GM12878 (cell line): ENCODE measurements around the gene PRRG4. TPM values are rescaled to one million over a fixed set of nuclear protein-coding genes. Genes with fewer than 3 reads are reported as not detected.
A peak's percentile ranks its signal among the peaks of the same experiment; 100 is the strongest.

Source experiments
- ATAC-seq: fragments of 200-7000 bp; cut with Tn5 transposase; 3 replicates; pipeline ENCODE4 v1.9.1; 2020; ENCODE audit warnings: mild to moderate bottlenecking, moderate library complexity
- BruUV-seq: library from RNA; stranded (reverse); fragments of 400-500 nt; replicated peaks from 2 replicates; lab custom pipeline; 2021; lab: Mats Ljungman, UMichigan
- CTCF ChIA-PET: fragments of 300-600 bp; sonication (Branson Sonifier 250); formaldehyde crosslinking; extraction: SDS; loops from one replicate; lab custom pipeline; 2021; ENCODE audit warnings: inconsistent platforms; lab: Yijun Ruan, JAX
- POLR2A ChIA-PET: fragments of 350-600 bp; formaldehyde crosslinking; extraction: SDS; loops from one replicate; lab custom pipeline; 2021; ENCODE audit warnings: inconsistent platforms; lab: Charles Lee
- RAD21 ChIA-PET: fragments of 300-600 bp; sonication (Branson Sonifier 250); formaldehyde crosslinking; loops from one replicate; lab custom pipeline; 2023; ENCODE audit warnings: antibody characterized with exemption; ENCODE audit not compliant: unreplicated experiment; lab: Charles Lee
- SMC1A ChIA-PET: fragments of 300-600 bp; sonication (Branson Sonifier 250); formaldehyde crosslinking; loops from one replicate; lab custom pipeline; 2023; ENCODE audit not compliant: unreplicated experiment, uncharacterized antibody; lab: Charles Lee
- DNase-seq: peaks from one replicate; pipeline ENCODE4 v3.0.0-alpha.2; 2011; ENCODE audit warnings: low read depth, low spot score
- FAIRE-seq: peaks from 3 replicates; lab custom pipeline; 2011; peaks lifted over from hg19 to GRCh38; lab: Jason Lieb, UNC
- H2AFZ ChIP-seq: 2 replicates; pipeline ENCODE4 v1.6.0; 2011; ENCODE audit warnings: low read depth, low read length, control low read depth; ENCODE audit not compliant: control insufficient read depth
- H3K27ac ChIP-seq: 2 replicates; pipeline ENCODE4 v1.5.1; 2011; ENCODE audit warnings: control low read depth; ENCODE audit not compliant: control insufficient read depth, insufficient read depth
- H3K27me3 ChIP-seq, 2 experiments: replicated peaks in 1 of 2; 2 replicates each; pipeline versions ENCODE4 v1.6.0 to v1.6.1; 2011; ENCODE audit warnings: low read length in 1 of 2; ENCODE audit not compliant: control insufficient read depth in 2 of 2, insufficient read depth in 2 of 2
- H3K36me3 ChIP-seq, 2 experiments: 2 replicates each; pipeline ENCODE4 v1.5.1; 2011; ENCODE audit warnings: low read length in 1 of 2; ENCODE audit not compliant: control insufficient read depth in 2 of 2, insufficient read depth in 2 of 2
- H3K4me1 ChIP-seq: 2 replicates; pipeline ENCODE4 v1.6.1; 2011; ENCODE audit warnings: mild to moderate bottlenecking, low read length, moderate library complexity, mixed read lengths; ENCODE audit not compliant: control insufficient read depth, insufficient read depth
- H3K4me2 ChIP-seq: 2 replicates; pipeline ENCODE4 v1.6.0; 2011; ENCODE audit warnings: control low read depth; ENCODE audit not compliant: control insufficient read depth, insufficient read depth
- H3K4me3 ChIP-seq: fragments of 200-600 bp; sonication (generic); 2 replicates; pipeline ENCODE4 v1.5.1; 2016
- H3K79me2 ChIP-seq: 2 replicates; pipeline ENCODE4 v1.6.0; 2011; ENCODE audit warnings: low read length; ENCODE audit not compliant: control insufficient read depth, insufficient read depth
- H3K9ac ChIP-seq: 2 replicates; pipeline ENCODE4 v1.8.0; 2011; ENCODE audit warnings: low read length, control low read depth, mixed read lengths; ENCODE audit not compliant: control insufficient read depth, insufficient read depth
- H3K9me3 ChIP-seq: replicated peaks from 3 replicates; pipeline ENCODE4 v1.5.1; 2011; ENCODE audit warnings: mild to moderate bottlenecking, low read length; ENCODE audit not compliant: control insufficient read depth, insufficient read depth
- H4K20me1 ChIP-seq: 2 replicates; pipeline ENCODE4 v1.6.0; 2011; ENCODE audit not compliant: control insufficient read depth, insufficient read depth
- DPF2 ChIP-seq: fragments of 450-650 bp; IDR thresholded peaks from 2 replicates; pipeline ENCODE4 v1.6.1; 2017; ENCODE audit warnings: mild to moderate bottlenecking
- IKZF2 ChIP-seq, 2 experiments: fragments of 450-650 bp; IDR thresholded peaks; 2 replicates each; pipeline ENCODE4 v1.6.1; 2017; ENCODE audit warnings: mild to moderate bottlenecking in 2 of 2, moderate library complexity in 2 of 2
- IRF3 ChIP-seq: fragments of 450-650 bp; IDR thresholded peaks from 2 replicates; pipeline ENCODE4 v1.6.1; 2014; ENCODE audit warnings: mild to moderate bottlenecking
- MLLT1 ChIP-seq: fragments of 450-650 bp; IDR thresholded peaks from 2 replicates; pipeline ENCODE4 v1.6.1; 2016; ENCODE audit warnings: mild to moderate bottlenecking
- SIN3A ChIP-seq: IDR thresholded peaks from 2 replicates; pipeline ENCODE4 v1.6.1; 2012; ENCODE audit warnings: low read depth, low read length, improper control_type of control experiment
- SMC3 ChIP-seq: IDR thresholded peaks from 2 replicates; pipeline ENCODE4 v1.6.1; 2011; ENCODE audit warnings: low read length, improper control_type of control experiment, borderline replicate concordance
- SPI1 ChIP-seq: IDR thresholded peaks from 2 replicates; pipeline ENCODE4 v1.6.1; 2011; ENCODE audit warnings: low read depth, mild to moderate bottlenecking, low read length, moderate library complexity, borderline replicate concordance; ENCODE audit not compliant: insufficient read depth
- TAF1 ChIP-seq: IDR thresholded peaks from 2 replicates; pipeline ENCODE4 v1.6.1; 2011; ENCODE audit warnings: mild to moderate bottlenecking, low read depth, low read length, borderline replicate concordance
- WRNIP1 ChIP-seq: IDR thresholded peaks from 2 replicates; pipeline ENCODE4 v1.6.1; 2011; ENCODE audit warnings: low read depth, low read length, improper control_type of control experiment, borderline replicate concordance
- WGBS: methylation state at CpG from one replicate; pipeline ENCODE4 v1.1.6; 2016; ENCODE audit warnings: low lambda C conversion rate; ENCODE audit not compliant: insufficient replicate concordance, insufficient coverage; ENCODE audit errors: missing lambda C conversion rate; 5-methylcytosine and 5-hydroxymethylcytosine counted together
- in situ Hi-C: fragments of 300-500 bp; cut with MboI; formaldehyde crosslinking; loops from 9 replicates; pipeline ENCODE4 v1.14.3; 2018; ENCODE audit warnings: mixed read lengths
- intact Hi-C: fragments of 100-400 bp; cut with micrococcal nuclease; formaldehyde crosslinking; loops from one replicate; pipeline ENCODE4 v1.14.2; 2022; ENCODE audit not compliant: unreplicated experiment
- polyA plus RNA-seq, 11 experiments: library from polyadenylated mRNA; depleted of rRNA in 4 of 11; unstranded in 6 of 11; stranded (reverse) in 5 of 11; fragments of >200 nt; fragmentation: Nextera tagmentation in 4 of 11; fragmentation: Illumina TruSeq in 1 of 11; extraction: Ambion mirVana in 4 of 11; extraction: Trizol in 1 of 11; gene quantifications; 1 replicate in 1 of 11; 2 replicates in 10 of 11; pipeline versions ENCODE4 v1.2.1 to v1.2.3, GENCODE V29; 2011 to 2016; ENCODE audit warnings: inconsistent platforms in 2 of 11, missing spikeins in 2 of 11, low read depth in 1 of 11
- total RNA-seq, 4 experiments: library from RNA; depleted of rRNA in 3 of 4; stranded (reverse); fragments of >200 nt in 3 of 4; fragmentation: Illumina TruSeq in 1 of 4; extraction: Trizol in 1 of 4; gene quantifications; 2 replicates each; pipeline versions ENCODE4 v1.2.1 to v1.2.3, GENCODE V29; 2013 to 2021
- TF ChIP-seq, protein P1 (sequence below): fragments of 450-650 bp; IDR thresholded peaks from 2 replicates; pipeline ENCODE4 v1.6.1; 2016; ENCODE audit warnings: mild to moderate bottlenecking

The PRRG4 gene
- total and polyA plus RNA-seq, 10 of the 15 experiments (the other 5 are each of a cell fraction or from before 2014, with no cell fraction given) = 0.55 to 4.9 (median 1.9) TPM

GRCh38 chr11:32843544-32843943 lies 13.8 kb downstream of the PRRG4 start (continued):
- TF ChIP-seq IRF3 (no peak), MLLT1 (no peak), SMC3 (no peak), SIN3A (no peak), TAF1 (no peak), DPF2 (no peak)

DNA sequence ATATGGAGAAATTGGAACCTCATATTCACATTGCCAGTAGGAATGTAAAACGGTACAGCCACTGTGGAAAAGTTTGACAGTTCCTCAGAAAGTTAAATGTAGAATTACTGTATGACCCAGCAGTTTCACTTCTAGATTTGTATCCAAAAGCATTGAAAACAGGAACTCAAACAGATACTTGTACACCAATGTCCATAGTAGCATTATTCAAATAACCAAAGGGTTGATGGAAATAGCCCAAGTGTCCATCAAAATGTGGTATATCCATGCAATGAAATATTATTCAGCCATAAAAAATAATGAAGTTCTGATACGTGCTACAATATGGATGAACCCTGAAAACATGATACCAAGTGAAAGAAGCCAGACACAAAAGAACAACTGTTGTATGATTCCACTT lies 17.8 kb downstream of the PRRG4 start:
- no peak overlapping the region for H3K27ac ChIP-seq
- H3K4me2 ChIP-seq = no peak overlapping the region
- CTCF ChIA-PET = no interaction called here
- no peaks in the 10 kb centered on the region for H3K36me3 ChIP-seq
- no peaks in the 10 kb centered on the region for H3K4me1 ChIP-seq
- POLR2A ChIA-PET = interaction anchor here (1.0 kb wide), 1 partner anchor 9 kb away, joined by 3 read pairs; no protein-coding TSS in a partner anchor
- no peaks in the 10 kb centered on the region for H4K20me1 ChIP-seq
- BruUV-seq = no TSS peak
- no peak overlapping the region for H3K9ac ChIP-seq
- H2AFZ ChIP-seq = no peak overlapping the region
- TF ChIP-seq WRNIP1 (no peak), IKZF2 (IDR thresholded peaks at IDR 0.05) (peak in 1 of 2 experiments; percentile 11; a peak in 1 of 4 replicates), SPI1 (peak; percentile 66)
- TF ChIP-seq, protein P1, sequence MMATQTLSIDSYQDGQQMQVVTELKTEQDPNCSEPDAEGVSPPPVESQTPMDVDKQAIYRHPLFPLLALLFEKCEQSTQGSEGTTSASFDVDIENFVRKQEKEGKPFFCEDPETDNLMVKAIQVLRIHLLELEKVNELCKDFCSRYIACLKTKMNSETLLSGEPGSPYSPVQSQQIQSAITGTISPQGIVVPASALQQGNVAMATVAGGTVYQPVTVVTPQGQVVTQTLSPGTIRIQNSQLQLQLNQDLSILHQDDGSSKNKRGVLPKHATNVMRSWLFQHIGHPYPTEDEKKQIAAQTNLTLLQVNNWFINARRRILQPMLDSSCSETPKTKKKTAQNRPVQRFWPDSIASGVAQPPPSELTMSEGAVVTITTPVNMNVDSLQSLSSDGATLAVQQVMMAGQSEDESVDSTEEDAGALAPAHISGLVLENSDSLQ = peak; percentile 53
- WGBS = 50% methylated on average over 2 of the region's 2 CpGs
- in situ Hi-C loops (no loop called here), intact Hi-C loops (no loop called here)
- ATAC-seq (peak; percentile 45), FAIRE-seq (no peak), DNase-seq (no peak)
- no peaks in the 10 kb centered on the region for H3K79me2 ChIP-seq
- no peaks in the 10 kb centered on the region for H3K27me3 ChIP-seq
- RAD21 ChIA-PET = interaction anchor here (1.4 kb wide), 1 partner anchor 38 kb away, joined by 3 read pairs; no protein-coding TSS in a partner anchor
- H3K9me3 ChIP-seq = no peaks in the 10 kb centered on the region
- SMC1A ChIA-PET = interaction anchor here (0.6 kb wide), 2 partner anchors 431 to 543 kb away, joined by 3 to 4 read pairs; no protein-coding TSS in a partner anchor
- no peak overlapping the region for H3K4me3 ChIP-seq
